Measurements from ENCODE around the gene DCBLD1.
"Not testable (repeated sequence)": the region's sequence is repeated elsewhere in the genome, so short reads cannot be mapped to it uniquely, and the experiment has no call there.

DNA sequence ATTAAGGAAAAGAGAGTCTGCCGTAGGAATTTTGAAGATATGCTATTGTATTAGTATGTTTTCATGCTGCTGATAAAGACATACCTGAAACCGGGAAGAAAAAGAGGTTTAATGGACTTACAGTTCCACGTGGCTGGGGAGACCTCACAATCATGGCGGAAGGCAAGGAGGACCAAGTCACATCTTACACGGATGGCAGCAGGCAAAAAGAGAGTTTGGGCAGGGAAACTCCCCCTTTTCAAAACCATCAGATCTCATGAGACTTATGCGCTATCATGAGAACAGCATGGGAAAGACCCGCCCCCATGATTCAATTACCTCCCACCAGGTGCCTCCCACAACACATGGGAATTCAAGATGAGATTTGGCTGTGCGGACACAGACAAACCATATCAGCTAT is 40.2 kb upstream of the DCBLD1 start:
- TF ChIP-seq EZH2 (IDR thresholded peaks at IDR 0.05; ENCODE audit: insufficient read depth, poor library complexity, severe bottlenecking); EZH2phosphoT487 (IDR thresholded peaks at IDR 0.05; ENCODE audit: insufficient read depth, low read depth): not testable (repeated sequence)

Measured in GM23248 (cell line).